Epithelial cell of esophagus (primary cell): ENCODE measurements around the gene SPEM1.

Experiments used
- DNase-seq: peaks from one replicate; pipeline ENCODE4 v3.0.0; 2010; ENCODE audit warnings: low read depth
- H3K4me3 ChIP-seq: 2 replicates; pipeline ENCODE4 v1.5.1; 2011; ENCODE audit warnings: mild to moderate bottlenecking, low read length, control low read depth
- TF ChIP-seq, protein P1 (sequence below): IDR thresholded peaks from 2 replicates; pipeline ENCODE4 v1.5.1; 2011; ENCODE audit warnings: low read depth, mild to moderate bottlenecking, low read length, control low read depth, inconsistent platforms; ENCODE audit not compliant: insufficient read depth; ENCODE audit errors: missing control alignments

The SPEM1 gene

DNA sequence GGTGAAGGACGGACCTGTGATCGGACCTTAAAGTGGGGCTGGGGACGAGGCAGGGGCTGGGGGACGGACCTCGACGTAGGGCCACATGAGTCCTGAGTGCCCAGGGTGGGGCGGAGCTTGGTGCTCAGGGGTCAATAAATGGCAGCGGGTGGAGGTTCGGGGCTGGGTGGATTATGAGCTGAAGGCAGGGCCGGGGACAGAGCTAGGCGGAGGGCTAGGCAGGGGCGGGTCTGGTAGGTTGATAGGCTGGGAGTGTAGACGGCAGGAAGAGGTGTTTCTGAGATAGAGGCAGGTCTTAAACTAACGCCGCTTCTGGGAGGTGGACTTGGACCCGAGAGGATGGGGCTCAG is 25.5 kb downstream of the SPEM1 start:
- TF ChIP-seq, protein P1, sequence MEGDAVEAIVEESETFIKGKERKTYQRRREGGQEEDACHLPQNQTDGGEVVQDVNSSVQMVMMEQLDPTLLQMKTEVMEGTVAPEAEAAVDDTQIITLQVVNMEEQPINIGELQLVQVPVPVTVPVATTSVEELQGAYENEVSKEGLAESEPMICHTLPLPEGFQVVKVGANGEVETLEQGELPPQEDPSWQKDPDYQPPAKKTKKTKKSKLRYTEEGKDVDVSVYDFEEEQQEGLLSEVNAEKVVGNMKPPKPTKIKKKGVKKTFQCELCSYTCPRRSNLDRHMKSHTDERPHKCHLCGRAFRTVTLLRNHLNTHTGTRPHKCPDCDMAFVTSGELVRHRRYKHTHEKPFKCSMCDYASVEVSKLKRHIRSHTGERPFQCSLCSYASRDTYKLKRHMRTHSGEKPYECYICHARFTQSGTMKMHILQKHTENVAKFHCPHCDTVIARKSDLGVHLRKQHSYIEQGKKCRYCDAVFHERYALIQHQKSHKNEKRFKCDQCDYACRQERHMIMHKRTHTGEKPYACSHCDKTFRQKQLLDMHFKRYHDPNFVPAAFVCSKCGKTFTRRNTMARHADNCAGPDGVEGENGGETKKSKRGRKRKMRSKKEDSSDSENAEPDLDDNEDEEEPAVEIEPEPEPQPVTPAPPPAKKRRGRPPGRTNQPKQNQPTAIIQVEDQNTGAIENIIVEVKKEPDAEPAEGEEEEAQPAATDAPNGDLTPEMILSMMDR: no peak
- peak overlapping the region; percentile 21 for H3K4me3 ChIP-seq
- DNase-seq: peak; percentile 47

- H3K4me3 ChIP-seq: no peak overlapping the region
- TF ChIP-seq, protein P1: no peak
- no peak for DNase-seq
These were observed 28.3 kb downstream of the SPEM1 start for GRCh38 chr17:7448461-7448860.

- DNase-seq: no peak
- TF ChIP-seq, protein P1: no peak
- H3K4me3 ChIP-seq: no peak overlapping the region
These were observed 39.9 kb downstream of the SPEM1 start for GRCh38 chr17:7459961-7460545.

DNA sequence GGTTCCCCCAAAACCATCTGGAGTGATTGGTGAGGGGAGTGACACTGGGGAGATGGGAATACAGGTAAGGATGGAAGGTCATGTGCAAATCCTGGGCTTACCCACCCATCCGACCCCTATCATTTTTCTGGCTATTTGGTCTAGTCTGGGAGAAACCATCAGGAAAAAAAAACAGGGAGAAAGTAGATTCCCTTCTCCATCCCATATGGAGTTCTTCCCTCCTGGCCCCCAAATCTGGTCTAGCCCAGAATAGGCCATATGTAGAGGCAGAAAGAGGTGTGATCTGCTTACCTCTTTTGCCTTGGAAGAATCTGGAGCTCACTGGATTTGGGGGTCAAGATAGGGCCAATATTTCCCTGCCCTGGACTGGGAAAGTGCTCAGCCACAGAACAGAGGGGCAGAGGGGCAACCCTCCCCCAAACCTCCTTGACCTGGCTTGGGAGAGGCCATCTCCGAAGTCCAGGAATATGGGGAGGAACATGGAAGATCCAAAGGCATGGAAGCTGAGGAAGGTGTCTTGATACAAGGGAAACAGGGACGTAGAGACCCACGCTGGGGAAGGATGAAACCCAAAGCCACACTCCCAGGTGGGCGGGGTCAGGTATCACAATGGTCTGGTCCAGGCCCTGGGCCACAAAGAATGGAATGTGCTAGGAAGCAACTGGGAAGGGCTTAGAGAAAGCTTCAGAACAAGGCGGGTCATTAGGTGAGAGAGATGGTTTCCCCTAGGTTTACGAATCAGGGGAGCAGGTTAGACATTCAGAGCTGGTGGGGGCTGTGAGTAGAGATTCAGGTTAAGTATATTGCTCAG is 40.9 kb downstream of the SPEM1 start:
- no peak for DNase-seq
- TF ChIP-seq, protein P1: no peak
- H3K4me3 ChIP-seq: no peak overlapping the region

DNA sequence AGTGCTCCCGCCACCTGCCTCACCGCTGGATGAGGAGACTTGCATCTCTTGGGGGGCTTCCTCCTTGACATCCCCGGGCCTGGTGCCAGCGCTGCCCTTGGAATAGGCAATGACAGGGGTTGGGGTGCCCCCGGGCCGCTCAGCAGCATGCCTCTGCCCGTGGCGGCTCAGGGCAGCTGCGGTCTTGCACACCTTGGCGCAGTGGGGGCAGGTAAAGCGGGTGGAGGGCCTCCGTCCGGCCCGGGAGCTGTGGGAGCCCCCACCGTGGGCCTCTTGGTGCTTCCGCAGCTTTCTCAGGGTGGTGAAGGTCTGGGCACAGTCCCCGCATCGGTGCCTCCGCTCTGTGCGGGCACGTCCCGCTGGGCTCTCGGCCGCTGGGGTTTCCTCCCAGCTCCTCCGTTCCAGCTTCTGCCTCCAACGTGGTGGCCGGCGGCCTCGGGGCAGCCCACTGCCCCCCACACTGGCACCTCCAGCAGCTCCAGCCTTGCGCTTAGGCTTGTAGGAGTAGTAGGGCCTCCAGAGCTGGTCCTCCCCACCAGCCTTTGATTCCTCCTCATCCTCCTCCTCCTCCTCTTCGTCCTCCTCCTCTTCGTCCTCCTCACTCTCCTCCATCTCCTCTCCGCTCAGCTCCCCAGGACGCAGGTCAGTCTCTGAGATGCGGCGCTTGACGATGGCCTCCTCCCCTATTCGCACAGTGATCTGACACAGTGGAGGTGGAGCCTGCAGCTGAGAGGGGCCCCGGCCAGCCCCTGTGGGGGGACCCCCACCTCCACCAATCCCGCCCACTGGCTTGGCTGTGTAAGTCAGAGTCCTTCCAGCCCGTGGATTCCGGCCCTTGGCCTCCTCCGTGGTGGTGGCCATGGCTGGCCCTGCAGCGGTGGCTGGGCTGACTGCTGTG is 42.6 kb downstream of the SPEM1 start:
- DNase-seq: no peak
- TF ChIP-seq, protein P1: no peak
- H3K4me3 ChIP-seq: no peak overlapping the region

GRCh38 chr17:7463372-7463846 is 43.3 kb downstream of the SPEM1 start:
- no peak overlapping the region for H3K4me3 ChIP-seq
- TF ChIP-seq, protein P1: no peak
- DNase-seq: no peak
